Vagina (tissue), 2 donors: Measurements from ENCODE around the gene RYR1. TPM values are rescaled to one million over a fixed set of nuclear protein-coding genes. Genes with fewer than 3 reads are reported as not detected.
"Not testable (repeated sequence)": the region's sequence is repeated elsewhere in the genome, so short reads cannot be mapped to it uniquely, and the experiment has no call there.

Experiments used
- DNase-seq, 2 donors: peaks; one replicate each; pipeline ENCODE4 v3.0.0-alpha.2; 2017; ENCODE audit errors: extremely low spot score in 2 of 2
- H3K27ac ChIP-seq: fragments of 200-600 bp; sonication (generic); one replicate; pipeline ENCODE4 v1.5.1; 2019
- H3K27me3 ChIP-seq: fragments of 200-600 bp; sonication (generic); one replicate; pipeline ENCODE4 v1.5.1; 2019
- H3K36me3 ChIP-seq, 2 donors: fragments of 200-600 bp; sonication (generic); one replicate each; pipeline ENCODE4 v1.5.1; 2017 to 2019
- H3K4me1 ChIP-seq: fragments of 200-600 bp; sonication (generic); one replicate; pipeline ENCODE4 v1.5.1; 2019
- H3K4me3 ChIP-seq, 2 donors: fragments of 200-600 bp; sonication (generic); 1 replicate in 1 of 2; 2 replicates in 1 of 2; pipeline ENCODE4 v1.5.1; 2016 to 2019
- H3K9me3 ChIP-seq: fragments of 200-600 bp; sonication (generic); one replicate; pipeline ENCODE4 v1.5.1; 2019
- CTCF ChIP-seq, 3 experiments: fragments of 450-650 bp in 2 of 3; fragments of 200-600 bp in 1 of 3; sonication (generic) in 1 of 3; IDR thresholded peaks; one replicate each; pipeline ENCODE4 v1.5.1; 2017 to 2019; ENCODE audit warnings: antibody characterized with exemption in 3 of 3, mild to moderate bottlenecking in 2 of 3, moderate library complexity in 2 of 3
- POLR2A ChIP-seq, 2 donors: fragments of 450-650 bp; IDR thresholded peaks; one replicate each; pipeline ENCODE4 v1.6.1; 2017; ENCODE audit warnings: antibody characterized with exemption in 2 of 2, mild to moderate bottlenecking in 2 of 2, moderate library complexity in 2 of 2
- POLR2AphosphoS5 ChIP-seq, 2 donors: sonication (generic); formaldehyde crosslinking; IDR thresholded peaks; one replicate each; pipeline ENCODE4 v1.9.0; 2017; ENCODE audit warnings: antibody characterized with exemption in 2 of 2, mild to moderate bottlenecking in 2 of 2, low read depth in 1 of 2; ENCODE audit not compliant: insufficient read depth in 1 of 2
- intact Hi-C: fragments of 100-400 bp; cut with DNase I; formaldehyde crosslinking; loops from one replicate; pipeline ENCODE4 v1.15.1; 2023
- total RNA-seq: library from RNA; depleted of rRNA; stranded (reverse); fragments of >200 nt; gene quantifications from one replicate; pipeline ENCODE4 v1.2.3, GENCODE V29; 2016

The RYR1 gene
- total RNA-seq, 1 donor from 2014 or later = 1.5 TPM

DNA sequence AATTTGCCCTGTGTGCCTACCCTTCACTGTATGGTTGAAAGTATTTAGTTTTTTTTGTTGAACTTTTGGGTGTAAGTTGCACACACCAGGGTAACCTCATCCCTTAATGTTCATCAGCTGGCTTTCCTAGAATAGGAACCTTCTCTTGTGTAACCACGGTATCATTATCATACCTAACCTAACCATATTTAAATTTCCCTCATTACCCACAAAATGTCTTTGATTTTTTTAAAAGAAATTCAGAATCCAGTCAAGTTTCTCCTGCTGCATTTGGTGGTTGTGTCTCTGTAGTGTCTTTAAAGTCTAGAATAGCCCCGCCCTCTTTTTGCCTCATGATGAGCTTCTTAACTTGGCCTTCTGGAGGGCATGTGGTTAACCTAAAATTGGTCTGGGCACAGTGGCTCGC is 80.3 kb downstream of the RYR1 start:
- H3K4me1 ChIP-seq = no peaks in the 10 kb centered on the region

DNA sequence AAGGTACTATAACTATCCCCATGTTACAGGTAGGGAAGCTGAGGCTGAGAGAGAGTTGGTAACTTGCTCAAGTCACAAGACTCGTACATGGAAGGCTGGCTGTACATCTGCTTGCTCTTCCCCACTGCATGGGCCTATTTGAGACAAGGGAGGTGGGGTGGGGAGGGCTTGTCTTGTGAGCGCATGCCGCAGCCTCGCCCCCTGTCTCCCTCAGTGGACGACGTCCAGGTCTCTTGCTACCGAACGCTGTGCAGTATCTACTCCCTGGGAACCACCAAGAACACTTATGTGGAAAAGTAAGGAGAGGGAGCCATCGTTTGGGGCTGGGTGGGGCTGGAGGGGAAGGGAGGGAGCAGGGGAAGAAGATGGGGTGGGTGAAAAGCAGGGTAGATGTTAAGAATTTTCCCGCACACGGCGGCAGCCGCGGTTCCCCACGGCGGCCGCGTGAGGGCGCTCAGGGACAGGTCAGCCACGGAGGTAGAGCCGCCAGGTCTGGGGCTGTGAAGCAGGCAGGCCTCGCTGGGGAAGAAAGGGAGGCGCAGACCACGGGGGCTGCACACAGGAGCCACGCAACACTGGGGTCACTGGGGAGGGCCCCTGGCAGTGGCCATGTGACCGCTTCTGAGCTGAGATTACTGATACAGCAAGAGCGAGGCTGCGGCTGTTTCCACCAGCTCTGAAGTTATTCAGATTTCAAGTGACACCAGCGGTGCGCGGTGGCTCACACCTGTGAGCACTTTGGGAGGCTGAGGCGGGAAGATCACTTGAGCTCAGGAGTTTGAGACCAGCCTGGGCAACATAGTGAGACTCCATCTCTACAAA is 81.5 kb downstream of the RYR1 start:
- H3K36me3 ChIP-seq = no peaks in the 10 kb centered on the region
- H3K27ac ChIP-seq = no peak overlapping the region
- no peak for DNase-seq
- H3K4me1 ChIP-seq = no peaks in the 10 kb centered on the region
- intact Hi-C loops = no loop called here
- no peaks in the 10 kb centered on the region for H3K9me3 ChIP-seq
- no peaks in the 10 kb centered on the region for H3K27me3 ChIP-seq
- no peak overlapping the region for H3K4me3 ChIP-seq
- TF ChIP-seq CTCF (IDR thresholded peaks at IDR 0.05) (peak; percentile 38 to 65 (median 51)), POLR2A (IDR thresholded peaks at IDR 0.05) (no peak)

More for the DNA sequence above, 80.3 kb downstream of the RYR1 start:
- Histone ChIP-seq H3K4me3 (no peak overlapping the region), H3K27ac (no peak overlapping the region), H3K27me3 (no peaks in the 10 kb centered on the region), H3K36me3 (no peaks in the 10 kb centered on the region), H3K9me3 (no peaks in the 10 kb centered on the region)
- intact Hi-C loops = no loop called here
- TF ChIP-seq POLR2AphosphoS5 (IDR thresholded peaks at IDR 0.05; ENCODE audit: insufficient read depth in 1 of 2, low read depth in 1 of 2) (no peak), CTCF (IDR thresholded peaks at IDR 0.05) (no peak), POLR2A (IDR thresholded peaks at IDR 0.05) (no peak)
- no peak for DNase-seq

GRCh38 chr19:38515896-38516295 is 82.4 kb downstream of the RYR1 start:
- DNase-seq = no peak
- Histone ChIP-seq H3K9me3 (no peaks in the 10 kb centered on the region), H3K4me3 (no peak overlapping the region), H3K4me1 (no peaks in the 10 kb centered on the region), H3K27me3 (no peaks in the 10 kb centered on the region), H3K27ac (no peak overlapping the region), H3K36me3 (no peaks in the 10 kb centered on the region)
- TF ChIP-seq CTCF (IDR thresholded peaks at IDR 0.05) = no peak
- no peak for TF ChIP-seq POLR2A (IDR thresholded peaks at IDR 0.05)
- no peak for TF ChIP-seq POLR2AphosphoS5 (IDR thresholded peaks at IDR 0.05; ENCODE audit: insufficient read depth in 1 of 2, low read depth in 1 of 2)
- intact Hi-C loops = no loop called here

DNA sequence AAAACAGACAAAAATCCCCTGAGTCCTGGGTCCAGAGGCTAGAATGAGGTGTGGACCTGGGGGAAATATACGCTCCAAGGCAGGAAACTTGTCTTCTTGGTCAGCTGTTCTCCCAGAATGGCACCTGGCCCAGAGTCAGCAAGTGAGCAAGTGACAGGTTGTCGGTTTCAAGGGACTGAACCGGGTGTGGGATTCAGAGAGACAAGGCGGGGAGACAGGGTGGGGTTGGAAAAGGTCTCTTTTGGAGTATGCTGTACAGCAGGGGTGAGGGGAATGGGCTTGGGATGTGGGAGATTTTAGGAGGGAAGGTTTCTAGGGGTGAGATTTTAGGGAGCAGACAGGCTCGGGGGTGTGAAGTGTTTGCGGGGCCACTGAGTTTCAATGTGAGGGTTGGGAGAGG is 83.3 kb downstream of the RYR1 start:
- Histone ChIP-seq H3K4me3 (no peak overlapping the region), H3K9me3 (no peaks in the 10 kb centered on the region), H3K36me3 (no peaks in the 10 kb centered on the region), H3K27ac (no peak overlapping the region), H3K27me3 (no peaks in the 10 kb centered on the region), H3K4me1 (no peaks in the 10 kb centered on the region)
- no peak for TF ChIP-seq CTCF (IDR thresholded peaks at IDR 0.05)
- TF ChIP-seq POLR2AphosphoS5 (IDR thresholded peaks at IDR 0.05; ENCODE audit: insufficient read depth in 1 of 2, low read depth in 1 of 2) = no peak
- no peak for TF ChIP-seq POLR2A (IDR thresholded peaks at IDR 0.05)
- no peak for DNase-seq
- intact Hi-C loops = no loop called here

DNA sequence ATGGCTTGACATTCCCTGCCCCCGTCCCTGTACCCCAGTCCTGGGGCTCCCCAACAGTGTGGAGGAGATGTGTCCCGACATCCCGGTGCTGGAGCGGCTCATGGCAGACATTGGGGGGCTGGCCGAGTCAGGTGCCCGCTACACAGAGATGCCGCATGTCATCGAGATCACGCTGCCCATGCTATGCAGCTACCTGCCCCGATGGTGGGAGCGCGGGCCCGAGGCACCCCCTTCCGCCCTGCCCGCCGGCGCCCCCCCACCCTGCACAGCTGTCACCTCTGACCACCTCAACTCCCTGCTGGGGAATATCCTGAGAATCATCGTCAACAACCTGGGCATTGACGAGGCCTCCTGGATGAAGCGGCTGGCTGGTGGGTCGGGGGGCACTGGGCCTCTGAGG is 83.8 kb downstream of the RYR1 start:
- no peaks in the 10 kb centered on the region for H3K9me3 ChIP-seq
- TF ChIP-seq POLR2A (IDR thresholded peaks at IDR 0.05) = no peak
- no peak for TF ChIP-seq CTCF (IDR thresholded peaks at IDR 0.05)
- no peak for TF ChIP-seq POLR2AphosphoS5 (IDR thresholded peaks at IDR 0.05; ENCODE audit: insufficient read depth in 1 of 2, low read depth in 1 of 2)
- no peak overlapping the region for H3K4me3 ChIP-seq
- no peaks in the 10 kb centered on the region for H3K36me3 ChIP-seq
- H3K4me1 ChIP-seq = no peaks in the 10 kb centered on the region
- no peak overlapping the region for H3K27ac ChIP-seq
- no peak for DNase-seq
- H3K27me3 ChIP-seq = no peaks in the 10 kb centered on the region
- intact Hi-C loops = no loop called here

- H3K4me3 ChIP-seq, intact Hi-C loops, H3K27me3 ChIP-seq, DNase-seq, H3K9me3 ChIP-seq, H3K4me1 ChIP-seq, H3K27ac ChIP-seq, H3K36me3 ChIP-seq: not testable (repeated sequence)
Observed at GRCh38 chr19:38517980-38518379, 84.5 kb downstream of the RYR1 start.
